ENCODE measurements around the gene CHST3.
"Not testable (repeated sequence)": the region's sequence is repeated elsewhere in the genome, so short reads cannot be mapped to it uniquely, and the experiment has no call there.

CHST3 gene

DNA sequence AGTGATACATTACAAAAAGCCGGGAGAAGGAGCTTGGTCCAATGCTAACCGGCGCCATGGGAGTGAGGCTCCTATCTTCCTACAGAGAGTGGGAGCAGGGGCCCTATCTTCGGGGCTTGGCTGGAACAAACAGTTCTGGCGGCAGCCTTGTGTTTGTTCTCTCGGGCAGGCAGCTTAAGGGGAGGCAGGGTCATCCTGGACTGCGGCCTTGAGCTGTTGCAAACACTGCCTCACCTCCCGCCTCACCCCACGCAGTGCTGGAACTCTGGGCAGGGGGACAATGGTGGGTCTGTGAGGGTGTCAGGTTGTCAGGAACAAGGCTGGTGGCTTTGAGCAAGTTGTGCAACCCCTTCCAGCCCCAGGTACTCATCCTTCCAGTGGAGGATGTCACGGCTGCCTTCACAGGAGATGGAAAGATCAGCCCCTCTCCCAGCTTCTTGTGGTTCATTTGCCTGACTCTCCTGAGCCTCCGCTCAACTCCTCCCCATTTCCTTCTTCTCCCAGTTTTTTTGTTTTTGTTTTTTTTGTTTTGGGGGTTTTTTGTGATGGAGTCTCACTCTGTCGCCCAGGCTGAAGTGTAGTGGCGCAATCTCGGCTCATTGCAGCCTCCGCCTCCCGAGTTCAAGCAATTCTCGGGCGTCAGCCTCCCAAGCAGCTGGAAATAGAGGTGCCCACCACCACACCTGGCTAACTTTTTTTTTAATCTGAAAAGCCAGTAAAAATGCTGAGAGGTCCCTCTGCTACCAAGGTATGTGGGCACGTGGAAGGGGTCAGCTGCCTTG is 66.8 kb downstream of the CHST3 start:
- no peak for DNase-seq (ENCODE audit: low read depth, low spot score)

DNA sequence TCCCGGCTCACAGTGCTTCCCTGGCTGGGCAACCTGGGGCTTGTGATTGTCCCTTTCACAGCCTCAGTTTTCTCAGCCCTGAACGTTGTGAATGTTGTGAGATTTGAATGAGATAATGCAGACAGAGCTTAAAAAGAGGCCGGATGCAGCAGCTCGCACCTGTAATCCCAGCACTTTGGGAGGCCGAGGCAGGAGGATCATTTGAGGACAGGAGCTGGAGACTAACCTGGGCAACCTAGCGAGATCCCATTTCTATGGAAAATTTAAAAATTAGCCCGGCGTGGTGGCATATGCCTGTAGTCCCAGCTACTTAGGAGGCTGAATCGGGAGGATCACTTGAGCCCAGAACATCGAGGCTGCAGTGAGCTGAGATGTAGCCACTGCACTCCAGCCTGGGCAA is 67.5 kb downstream of the CHST3 start:
- DNase-seq (ENCODE audit: low read depth, low spot score): no peak

DNA sequence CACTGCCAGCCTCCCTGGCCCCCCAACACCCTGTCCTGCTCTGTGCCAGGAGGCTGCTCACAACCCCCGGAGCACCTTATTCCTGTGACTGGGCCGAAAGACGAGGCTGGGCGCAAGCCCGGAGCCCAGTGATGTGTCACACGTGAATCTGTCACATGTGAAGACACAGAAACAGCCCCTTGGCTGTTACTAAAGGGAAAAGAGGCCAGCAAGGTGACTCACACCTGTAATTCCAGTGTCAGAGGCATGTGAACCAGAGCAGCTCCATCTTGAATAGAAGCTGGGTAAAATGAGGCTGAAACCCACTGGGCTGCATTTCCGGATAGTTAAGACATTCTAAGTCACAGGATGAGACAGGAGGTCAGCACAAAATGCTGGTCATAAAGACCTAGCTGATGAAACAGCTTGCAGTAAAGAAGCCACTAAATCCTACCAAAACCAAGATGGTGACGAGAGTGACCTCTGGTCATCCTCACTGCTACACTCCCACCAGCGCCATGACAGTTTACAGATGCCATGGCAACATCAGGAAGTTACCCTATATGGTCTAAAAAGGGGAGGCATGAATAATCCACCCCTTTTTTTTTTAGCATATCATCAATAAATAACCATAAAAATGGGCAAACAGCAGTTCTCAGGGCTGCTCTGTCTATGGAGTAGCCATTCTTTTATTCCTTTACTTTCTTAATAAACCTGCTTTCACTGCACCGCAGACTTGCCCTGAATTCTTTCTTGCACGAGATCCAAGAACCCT is 68.4 kb downstream of the CHST3 start:
- DNase-seq (ENCODE audit: low read depth, low spot score): not testable (repeated sequence)

DNA sequence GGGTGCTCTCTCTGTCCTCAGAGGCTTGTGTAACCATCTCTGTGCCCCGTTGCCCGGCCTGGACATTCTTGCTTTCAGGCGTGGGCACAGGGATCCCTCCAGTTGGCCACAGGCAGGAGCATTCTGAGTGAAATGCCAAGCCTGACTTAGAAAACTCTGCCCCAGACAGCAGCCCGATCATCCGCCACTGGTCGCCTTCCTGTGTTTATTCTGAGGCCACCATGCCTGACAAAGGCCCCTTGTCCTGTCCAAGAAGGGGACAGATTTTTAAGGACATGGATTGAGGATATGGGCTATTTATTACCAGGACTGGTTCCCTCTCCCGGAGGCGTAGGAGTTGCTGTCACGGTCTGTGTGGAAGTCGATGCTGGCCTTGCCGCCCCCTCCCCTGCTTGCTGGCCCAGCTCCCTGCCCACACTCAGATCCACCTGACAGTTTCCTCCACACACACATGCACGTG is 69.9 kb downstream of the CHST3 start:
- no peak for DNase-seq (ENCODE audit: low read depth, low spot score)

- no peak for DNase-seq (ENCODE audit: low read depth, low spot score)
Observed at GRCh38 chr10:72034761-72035160, 70.6 kb downstream of the CHST3 start.

GRCh38 chr10:72035252-72035887 is 71.2 kb downstream of the CHST3 start:
- no peak for DNase-seq (ENCODE audit: low read depth, low spot score)

- DNase-seq (ENCODE audit: low read depth, low spot score): no peak
Observed at GRCh38 chr10:72037266-72037665, 73.1 kb downstream of the CHST3 start.

GRCh38 chr10:72037811-72038210 is 73.6 kb downstream of the CHST3 start:
- no peak for DNase-seq (ENCODE audit: low read depth, low spot score)

- DNase-seq (ENCODE audit: low read depth, low spot score): no peak
Observed at GRCh38 chr10:72038458-72039001, 74.3 kb downstream of the CHST3 start.

GRCh38 chr10:72039377-72039776 is 75.2 kb downstream of the CHST3 start:
- DNase-seq (ENCODE audit: low read depth, low spot score): no peak

DNA sequence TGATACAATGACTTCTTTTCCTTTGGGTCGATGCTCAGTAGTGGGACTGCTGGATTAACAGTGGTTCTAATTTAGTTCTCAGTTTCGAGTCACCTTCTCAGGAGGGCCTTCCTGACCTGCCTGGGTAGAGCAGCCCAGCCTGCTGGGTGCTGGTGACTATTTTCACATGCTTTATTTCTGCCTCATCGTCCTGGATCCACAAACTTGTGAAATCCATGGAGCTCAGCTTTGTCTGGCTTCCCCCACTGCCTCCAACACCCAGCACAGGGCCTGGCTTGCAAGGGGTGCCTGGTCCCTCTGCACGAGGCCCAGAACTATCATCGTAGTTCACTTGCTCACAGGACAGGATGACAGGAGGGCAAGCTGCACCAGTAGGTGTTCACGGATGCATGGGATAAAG is 77.3 kb downstream of the CHST3 start:
- no peak for DNase-seq (ENCODE audit: low read depth, low spot score)

DNA sequence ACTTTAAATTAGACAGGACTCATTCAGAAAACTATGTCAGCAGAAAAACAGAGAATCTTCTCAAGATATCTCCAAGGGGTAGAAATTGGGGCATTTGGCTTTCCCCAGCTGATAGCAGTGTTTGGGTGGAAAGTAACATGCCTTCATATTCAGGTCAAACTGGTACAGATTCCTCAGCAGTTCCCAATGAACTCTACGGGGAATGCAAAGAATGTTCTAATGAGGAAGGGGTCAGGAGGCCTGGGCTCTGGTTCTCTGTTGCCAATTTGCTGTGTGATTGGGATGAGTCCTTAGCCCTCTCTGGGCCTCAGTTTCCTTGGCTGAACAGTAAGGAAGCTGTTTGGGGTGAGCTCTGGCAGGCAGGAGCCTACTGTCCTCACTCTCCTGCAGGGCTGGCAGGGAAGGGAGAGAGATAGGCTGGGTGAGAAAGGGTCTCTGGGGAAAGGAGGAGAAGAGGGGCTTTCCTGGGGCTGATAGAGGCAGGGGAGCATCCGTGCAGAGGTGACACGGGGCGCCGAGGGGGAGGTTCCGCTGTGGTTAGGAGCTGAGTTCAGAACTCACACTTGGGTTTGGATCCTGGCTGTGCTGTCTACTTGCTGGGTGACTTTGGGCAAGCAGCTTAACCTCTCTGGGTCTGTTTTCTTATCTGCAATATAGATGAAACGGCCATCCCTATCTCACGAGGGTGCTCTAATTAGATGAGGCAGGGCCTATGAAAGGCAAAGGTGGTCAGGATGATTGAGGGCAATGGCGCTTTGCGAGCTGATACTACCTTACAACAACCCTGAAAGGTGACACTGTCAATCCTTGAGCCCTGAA is 79.0 kb downstream of the CHST3 start:
- no peak for DNase-seq (ENCODE audit: low read depth, low spot score)

- DNase-seq (ENCODE audit: low read depth, low spot score): no peak
Observed at GRCh38 chr10:72044417-72045041, 80.3 kb downstream of the CHST3 start.

- no peak for DNase-seq (ENCODE audit: low read depth, low spot score)
Observed at GRCh38 chr10:72045586-72045985, 81.4 kb downstream of the CHST3 start.

GRCh38 chr10:72048450-72049124 is 84.4 kb downstream of the CHST3 start:
- peak; percentile 87 for DNase-seq (ENCODE audit: low read depth, low spot score)

- no peak for DNase-seq (ENCODE audit: low read depth, low spot score)
Observed at GRCh38 chr10:72049472-72049871, 85.3 kb downstream of the CHST3 start.

GRCh38 chr10:72049969-72050781 is 86.0 kb downstream of the CHST3 start:
- DNase-seq (ENCODE audit: low read depth, low spot score): no peak

DNA sequence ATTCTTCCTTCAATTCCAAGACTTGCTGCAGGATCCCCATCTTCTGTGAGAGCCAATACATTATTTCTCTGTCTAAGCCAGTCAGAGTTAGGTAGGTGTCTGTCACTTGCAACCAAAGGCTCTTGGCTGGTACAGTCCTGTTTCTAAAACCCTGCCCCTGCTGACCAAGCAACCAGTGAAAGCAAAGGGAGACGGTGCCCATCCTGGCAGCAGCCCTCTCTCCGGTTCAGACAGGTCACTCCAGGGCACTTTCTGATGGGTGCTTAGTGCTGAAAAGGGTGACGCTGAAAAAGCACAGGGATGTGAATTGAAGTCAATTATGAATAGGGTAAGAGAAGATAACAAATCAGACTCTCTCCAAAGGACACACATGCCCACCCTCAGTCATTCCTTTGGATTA is 86.7 kb downstream of the CHST3 start:
- DNase-seq (ENCODE audit: low read depth, low spot score): no peak

DNA sequence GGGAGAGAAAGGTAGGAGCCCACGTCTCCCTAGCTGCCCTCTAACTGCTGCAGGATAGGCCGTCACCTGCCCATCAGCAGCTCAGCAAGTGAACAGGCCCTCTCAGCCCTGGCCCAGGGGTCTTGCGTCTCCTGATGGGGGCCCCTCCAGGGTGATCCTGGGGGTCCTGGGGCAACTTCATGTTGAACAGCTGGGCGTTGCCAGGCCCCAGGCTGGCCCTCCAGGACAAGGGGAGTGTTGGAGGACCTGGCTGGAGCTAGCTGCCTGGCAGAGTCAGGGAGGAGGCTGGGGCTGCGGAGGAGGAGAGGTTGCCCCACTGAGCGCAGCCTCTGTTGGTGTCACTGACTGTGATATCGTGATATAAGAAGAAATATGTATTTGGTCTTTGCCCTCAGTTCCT is 89.5 kb downstream of the CHST3 start:
- DNase-seq (ENCODE audit: low read depth, low spot score): no peak

All from activated naive CD8-positive, alpha-beta T cell treated with anti-CD3 and anti-CD28 coated beads, Interleukin-2, amount 50 U/mL, for 16 hours (primary cell).